Measurements from ENCODE around the gene RNF130.

Gene RNF130

DNA sequence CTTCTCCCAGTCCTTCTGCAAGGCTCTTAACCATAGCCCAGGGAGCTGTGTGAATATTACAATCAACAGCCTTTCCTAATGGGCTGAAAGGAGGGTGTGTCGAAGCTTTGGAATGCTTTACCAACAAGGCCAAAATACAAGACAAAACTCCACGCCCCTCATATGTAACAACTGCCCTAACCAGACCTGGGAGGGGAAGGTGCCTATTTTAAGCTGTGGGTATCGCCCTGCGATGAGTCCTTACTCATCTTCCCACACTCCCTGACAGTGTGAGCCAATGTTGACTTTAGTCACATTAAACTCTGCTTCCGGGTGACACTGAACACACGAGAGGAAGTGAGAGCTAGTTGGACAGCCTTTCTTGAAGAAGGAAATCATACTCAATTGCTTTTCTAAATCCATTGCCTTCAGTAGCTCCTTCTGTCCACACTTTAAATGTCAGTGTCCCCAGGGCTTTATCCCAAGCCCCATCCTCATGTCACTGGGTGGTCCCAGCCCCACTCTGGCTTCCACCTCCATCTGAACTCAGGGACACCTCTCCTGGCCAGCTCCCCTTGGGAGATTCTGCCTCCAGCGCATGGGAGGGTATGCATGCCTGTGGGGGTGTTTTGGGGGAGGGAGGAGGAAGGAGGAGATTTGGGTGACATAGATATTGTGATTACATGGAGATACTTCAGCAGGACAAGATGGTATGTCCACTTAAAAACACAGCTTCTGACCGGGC, 157.4 kb downstream of the RNF130 start:
- peak; percentile 73 for DNase-seq (ENCODE audit: low read depth)

DNA sequence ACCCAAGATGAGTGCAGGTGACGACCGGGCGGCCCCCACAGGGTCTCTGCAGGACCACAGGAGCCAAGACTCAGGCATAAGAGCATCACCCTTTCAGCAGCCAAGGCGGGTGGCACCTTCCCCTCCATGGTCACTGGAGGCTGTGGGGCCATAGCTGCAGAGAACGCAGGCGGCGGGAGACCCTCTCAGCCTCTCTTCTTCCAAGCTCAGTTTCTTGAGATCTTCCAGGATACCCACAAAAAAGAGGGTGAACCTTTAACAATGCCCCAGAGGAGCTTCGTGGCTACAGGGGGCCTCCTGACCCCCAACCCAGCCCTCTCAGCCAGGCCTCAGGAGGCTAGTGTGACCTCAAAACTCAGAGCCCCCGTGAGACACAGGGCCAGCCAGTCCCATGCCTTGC, 158.1 kb downstream of the RNF130 start:
- no peak for DNase-seq (ENCODE audit: low read depth)

GRCh38 chr5:179912951-179913350, 158.6 kb downstream of the RNF130 start:
- no peak for DNase-seq (ENCODE audit: low read depth)

GRCh38 chr5:179912386-179912785, 159.2 kb downstream of the RNF130 start:
- DNase-seq (ENCODE audit: low read depth) = no peak

DNA sequence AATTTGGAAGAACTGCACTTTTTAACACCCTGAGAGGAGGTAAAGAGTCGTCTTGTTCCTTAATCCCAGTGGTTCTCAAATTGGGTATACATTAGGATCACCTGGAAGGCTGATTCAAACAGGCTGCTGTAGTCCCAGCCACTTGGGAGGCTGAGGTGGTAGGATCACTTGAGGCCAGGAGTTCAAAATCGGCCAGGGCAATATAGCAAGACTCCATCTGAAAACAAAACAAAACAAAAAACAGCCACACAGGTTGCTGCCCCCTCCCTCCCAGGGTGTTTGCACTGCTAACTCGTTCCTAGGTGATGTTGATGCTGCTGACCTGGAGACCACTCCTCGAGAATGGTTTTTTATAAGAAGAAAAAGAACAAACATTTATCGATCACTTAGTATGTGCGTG, 162.3 kb downstream of the RNF130 start:
- no peak for DNase-seq (ENCODE audit: low read depth)

GRCh38 chr5:179908528-179908927, 163.0 kb downstream of the RNF130 start:
- DNase-seq (ENCODE audit: low read depth) = no peak

DNA sequence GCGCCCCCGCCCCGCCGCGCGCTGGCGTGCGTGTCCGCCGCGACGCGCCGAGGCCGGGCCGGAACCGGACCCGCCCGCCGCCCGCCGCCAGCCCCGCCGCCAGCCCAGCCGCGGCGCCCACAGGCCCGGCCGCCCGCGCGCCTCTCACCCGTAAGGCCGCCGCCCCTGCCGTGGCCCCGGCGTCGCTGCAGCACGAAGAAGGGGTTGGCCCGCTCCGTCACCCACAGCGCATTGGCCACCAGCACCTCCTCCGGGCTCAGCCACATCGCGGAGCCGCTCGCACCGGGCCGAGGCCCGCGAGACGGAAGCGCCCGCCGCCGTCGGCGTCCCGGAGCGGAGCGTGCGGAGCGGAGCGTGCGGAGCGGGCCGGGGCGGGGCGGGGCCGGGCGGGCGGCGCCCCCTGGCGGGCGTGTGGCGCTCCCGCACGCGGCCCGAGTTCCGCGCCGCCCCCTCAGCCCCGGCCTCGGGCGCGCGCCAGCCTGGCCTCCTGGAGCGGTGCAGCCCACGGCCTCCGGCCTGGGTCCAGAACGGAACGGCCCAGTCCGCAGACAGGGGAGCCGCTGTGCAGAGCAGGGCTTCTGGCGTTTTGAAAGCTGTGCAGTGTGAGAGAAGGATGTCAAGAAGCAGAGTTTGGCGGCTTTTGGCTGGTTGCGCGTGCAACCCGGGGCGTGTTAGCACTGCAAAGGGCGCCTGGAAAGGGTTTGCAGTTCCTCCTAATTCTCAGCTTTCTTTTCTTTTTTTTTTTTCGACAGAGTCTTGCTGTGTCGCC, 163.8 kb downstream of the RNF130 start, which contains the start of gene TBC1D9B:
TSS of gene TBC1D9B (minus strand) at position 342 of the 769 bp plus-strand sequence. CDS start at position 266, 76 bp downstream.
- DNase-seq (ENCODE audit: low read depth) = peak; percentile 3

- DNase-seq (ENCODE audit: low read depth) = peak; percentile 11
Observed at GRCh38 chr5:179906795-179907555, 164.6 kb downstream of the RNF130 start.

GRCh38 chr5:179906294-179906794, 165.2 kb downstream of the RNF130 start:
- DNase-seq (ENCODE audit: low read depth) = peak; percentile 3

- no peak for DNase-seq (ENCODE audit: low read depth)
Observed at GRCh38 chr5:179905161-179905560, 166.4 kb downstream of the RNF130 start.

All from HS-5 (cell line).